Measurements from ENCODE around the gene ACYP2. TPM values are rescaled to one million over a fixed set of nuclear protein-coding genes. Genes with fewer than 3 reads are reported as not detected.
"Not testable (repeated sequence)": the region's sequence is repeated elsewhere in the genome, so short reads cannot be mapped to it uniquely, and the experiment has no call there.

ACYP2 gene
- total and polyA plus RNA-seq, 8 donors = 13.7 to 20.6 (median 16.2) TPM

GRCh38 chr2:54317973-54318372, 202.6 kb downstream of the ACYP2 start:
- Histone ChIP-seq H3K27ac (no peak overlapping the region), H3K27me3 (no peaks in the 10 kb centered on the region), H3K4me1 (no peaks in the 10 kb centered on the region), H3K9me3 (no peaks in the 10 kb centered on the region), H3K4me3 (no peak overlapping the region), H3K36me3 (no peaks in the 10 kb centered on the region)
- intact Hi-C loops (cut with DNase I) = no loop called here
- ATAC-seq (no peak), DNase-seq (no peak)
- no peak for TF ChIP-seq CTCF (IDR thresholded peaks at IDR 0.05)

- no peak overlapping the region for H3K4me3 ChIP-seq
- no peak for ATAC-seq
These were observed 203.4 kb downstream of the ACYP2 start for GRCh38 chr2:54318821-54319220.

GRCh38 chr2:54321047-54321446, 205.6 kb downstream of the ACYP2 start:
- no peak for TF ChIP-seq CTCF (IDR thresholded peaks at IDR 0.05)
- DNase-seq = peak in 1 of 4 donors; percentile 30
- Histone ChIP-seq H3K9me3 (peaks cover 0 to 13% of the 10 kb centered on the region in 2 donors), H3K36me3 (no peaks in the 10 kb centered on the region), H3K4me3 (no peak overlapping the region), H3K4me1 (no peaks in the 10 kb centered on the region), H3K27me3 (no peaks in the 10 kb centered on the region), H3K27ac (no peak overlapping the region)
- intact Hi-C loops (cut with DNase I) = no loop called here
- ATAC-seq = no peak

More at GRCh38 chr2:54318821-54319220, 203.4 kb downstream of the ACYP2 start:
- intact Hi-C loops (cut with DNase I) = no loop called here
- no peaks in the 10 kb centered on the region for H3K36me3 ChIP-seq
- no peaks in the 10 kb centered on the region for H3K27me3 ChIP-seq
- DNase-seq = no peak
- no peak for TF ChIP-seq CTCF (IDR thresholded peaks at IDR 0.05)
- no peak overlapping the region for H3K27ac ChIP-seq
- H3K9me3 ChIP-seq = no peaks in the 10 kb centered on the region
- H3K4me1 ChIP-seq = no peaks in the 10 kb centered on the region

GRCh38 chr2:54324517-54324916, 209.1 kb downstream of the ACYP2 start:
- H3K27me3 ChIP-seq; H3K27ac ChIP-seq; intact Hi-C loops (cut with DNase I); H3K4me1 ChIP-seq; ATAC-seq; DNase-seq; H3K4me3 ChIP-seq; H3K36me3 ChIP-seq: not testable (repeated sequence)
- peaks cover 0 to 13% of the 10 kb centered on the region in 2 donors for H3K9me3 ChIP-seq

GRCh38 chr2:54325148-54325547, 209.7 kb downstream of the ACYP2 start:
- peaks cover 0 to 13% of the 10 kb centered on the region in 2 donors for H3K9me3 ChIP-seq
- no peaks in the 10 kb centered on the region for H3K36me3 ChIP-seq
- H3K27me3 ChIP-seq = peaks cover 0 to 6% of the 10 kb centered on the region in 2 donors
- ATAC-seq (no peak), DNase-seq (peak in 1 of 4 donors; percentile 27)
- intact Hi-C loops (cut with DNase I) = no loop called here
- no peak overlapping the region for H3K4me3 ChIP-seq
- TF ChIP-seq CTCF (IDR thresholded peaks at IDR 0.05) = no peak
- peaks cover 4 to 8% of the 10 kb centered on the region in 2 donors for H3K4me1 ChIP-seq
- H3K27ac ChIP-seq = no peak overlapping the region
